Measurements from ENCODE around the gene SCFD1. TPM values are rescaled to one million over a fixed set of nuclear protein-coding genes. Genes with fewer than 3 reads are reported as not detected.

The SCFD1 gene
- total RNA-seq, 3 donors from 2014 or later (not counting 1 experiment from before 2014, with no cell fraction given) = 97.0 to 106 (median 105) TPM

GRCh38 chr14:30757082-30757481 lies 135.0 kb downstream of the SCFD1 start:
- no peak for TF ChIP-seq CTCF (IDR thresholded peaks at IDR 0.05)
- no peak for DNase-seq
- no peaks in the 10 kb centered on the region for H3K27me3 ChIP-seq (ENCODE audit: control insufficient read depth, insufficient read depth, low read length)
- H3K4me3 ChIP-seq (ENCODE audit: low read length) = no peak overlapping the region
- H3K9me3 ChIP-seq (ENCODE audit: control insufficient read depth, insufficient read depth, low read length) = no peaks in the 10 kb centered on the region
- Mint-ChIP-seq H3K4me3 (no peak overlapping the region), H3K27ac (no peak overlapping the region), H3K27me3 (ENCODE audit: low read depth in 2 of 2) (peaks cover 0 to 11% of the 10 kb centered on the region in 2 donors), H3K36me3 (no peaks in the 10 kb centered on the region), H3K9me3 (no peaks in the 10 kb centered on the region), H3K4me1 (peaks cover 0 to 9% of the 10 kb centered on the region in 2 donors)
- no peaks in the 10 kb centered on the region for H3K36me3 ChIP-seq (ENCODE audit: control insufficient read depth, insufficient read depth, low read length)
- intact Hi-C loops (cut with micrococcal nuclease) = no loop called here
- ATAC-seq = no peak
- no CpG with 5 or more reads among the region's 3 CpGs for WGBS (ENCODE audit: insufficient coverage)
- H3K27ac ChIP-seq (ENCODE audit: low read length) = no peak overlapping the region
- no peaks in the 10 kb centered on the region for H3K4me1 ChIP-seq (ENCODE audit: control insufficient read depth, insufficient read depth, low read length)

- Histone ChIP-seq H3K27ac (ENCODE audit: low read length) (no peak overlapping the region), H3K4me1 (ENCODE audit: control insufficient read depth, insufficient read depth, low read length) (no peaks in the 10 kb centered on the region), H3K4me3 (ENCODE audit: low read length) (no peak overlapping the region), H3K9me3 (ENCODE audit: control insufficient read depth, insufficient read depth, low read length) (peaks cover 4% of the 10 kb centered on the region), H3K36me3 (ENCODE audit: control insufficient read depth, insufficient read depth, low read length) (no peaks in the 10 kb centered on the region), H3K27me3 (ENCODE audit: control insufficient read depth, insufficient read depth, low read length) (no peaks in the 10 kb centered on the region)
- no peak for DNase-seq
- H3K27me3 Mint-ChIP-seq (ENCODE audit: low read depth in 2 of 2) = peaks cover 7 to 15% of the 10 kb centered on the region in 2 donors
- WGBS (ENCODE audit: insufficient coverage) = 91% methylated on average over 7 of the region's 7 CpGs
- ATAC-seq = no peak
- peaks cover 0 to 9% of the 10 kb centered on the region in 2 donors for H3K4me1 Mint-ChIP-seq
- H3K9me3 Mint-ChIP-seq = peaks cover 4 to 10% of the 10 kb centered on the region in 2 donors
- TF ChIP-seq CTCF (IDR thresholded peaks at IDR 0.05) = no peak
- no peak overlapping the region for H3K27ac Mint-ChIP-seq
- intact Hi-C loops (cut with micrococcal nuclease) = no loop called here
- no peak overlapping the region for H3K4me3 Mint-ChIP-seq
- H3K36me3 Mint-ChIP-seq = peaks cover 12% of the 10 kb centered on the region
Observed at GRCh38 chr14:30759172-30760125, 137.3 kb downstream of the SCFD1 start.

GRCh38 chr14:30763891-30764290 lies 141.8 kb downstream of the SCFD1 start:
- DNase-seq = no peak
- no peaks in the 10 kb centered on the region for H3K4me1 ChIP-seq (ENCODE audit: control insufficient read depth, insufficient read depth, low read length)
- Mint-ChIP-seq H3K27me3 (ENCODE audit: low read depth in 2 of 2) (peaks cover 13 to 14% of the 10 kb centered on the region in 2 donors), H3K4me3 (no peak overlapping the region), H3K27ac (no peak overlapping the region), H3K36me3 (peaks cover 13% of the 10 kb centered on the region), H3K4me1 (no peaks in the 10 kb centered on the region), H3K9me3 (peaks cover 4 to 11% of the 10 kb centered on the region in 2 donors)
- no peaks in the 10 kb centered on the region for H3K36me3 ChIP-seq (ENCODE audit: control insufficient read depth, insufficient read depth, low read length)
- no peak for TF ChIP-seq CTCF (IDR thresholded peaks at IDR 0.05)
- no peak overlapping the region for H3K27ac ChIP-seq (ENCODE audit: low read length)
- no CpG with 5 or more reads among the region's 1 CpG for WGBS (ENCODE audit: insufficient coverage)
- no peak overlapping the region for H3K4me3 ChIP-seq (ENCODE audit: low read length)
- H3K27me3 ChIP-seq (ENCODE audit: control insufficient read depth, insufficient read depth, low read length) = no peaks in the 10 kb centered on the region
- no peak for ATAC-seq
- H3K9me3 ChIP-seq (ENCODE audit: control insufficient read depth, insufficient read depth, low read length) = peaks cover 7% of the 10 kb centered on the region
- intact Hi-C loops (cut with micrococcal nuclease) = no loop called here
